NCI-H2227 (cell line): ENCODE data around the gene PRKCB.

Experiments
- DNase-seq: peaks from one replicate; lab custom pipeline; 2025; ENCODE audit not compliant: unreplicated experiment; lab: John Stamatoyannopoulos, UW

PRKCB gene

DNA sequence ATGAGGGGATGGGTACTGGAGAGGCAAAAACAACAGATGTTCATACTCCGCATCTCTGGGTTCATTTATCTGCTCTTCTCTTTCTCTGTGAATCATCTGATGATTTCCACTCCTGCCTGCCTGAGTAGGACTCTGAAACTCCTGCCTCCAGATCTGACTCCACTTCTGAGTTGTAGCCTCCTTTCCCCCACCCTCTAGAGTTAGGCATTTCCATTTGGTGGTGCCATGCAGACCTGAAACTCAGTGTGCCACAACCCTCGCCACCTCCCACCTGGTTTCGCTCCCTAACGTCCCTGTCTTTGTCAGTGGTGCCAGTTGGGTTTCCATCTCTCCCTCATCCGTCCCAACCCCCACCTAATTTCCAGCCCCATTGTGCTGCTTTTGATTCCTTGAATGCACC is 126.2 kb downstream of the PRKCB start:
- DNase-seq: no peak

GRCh38 chr16:23964136-23964535 is 128.4 kb downstream of the PRKCB start:
- no peak for DNase-seq

GRCh38 chr16:23965137-23965733 is 129.5 kb downstream of the PRKCB start:
- no peak for DNase-seq

DNA sequence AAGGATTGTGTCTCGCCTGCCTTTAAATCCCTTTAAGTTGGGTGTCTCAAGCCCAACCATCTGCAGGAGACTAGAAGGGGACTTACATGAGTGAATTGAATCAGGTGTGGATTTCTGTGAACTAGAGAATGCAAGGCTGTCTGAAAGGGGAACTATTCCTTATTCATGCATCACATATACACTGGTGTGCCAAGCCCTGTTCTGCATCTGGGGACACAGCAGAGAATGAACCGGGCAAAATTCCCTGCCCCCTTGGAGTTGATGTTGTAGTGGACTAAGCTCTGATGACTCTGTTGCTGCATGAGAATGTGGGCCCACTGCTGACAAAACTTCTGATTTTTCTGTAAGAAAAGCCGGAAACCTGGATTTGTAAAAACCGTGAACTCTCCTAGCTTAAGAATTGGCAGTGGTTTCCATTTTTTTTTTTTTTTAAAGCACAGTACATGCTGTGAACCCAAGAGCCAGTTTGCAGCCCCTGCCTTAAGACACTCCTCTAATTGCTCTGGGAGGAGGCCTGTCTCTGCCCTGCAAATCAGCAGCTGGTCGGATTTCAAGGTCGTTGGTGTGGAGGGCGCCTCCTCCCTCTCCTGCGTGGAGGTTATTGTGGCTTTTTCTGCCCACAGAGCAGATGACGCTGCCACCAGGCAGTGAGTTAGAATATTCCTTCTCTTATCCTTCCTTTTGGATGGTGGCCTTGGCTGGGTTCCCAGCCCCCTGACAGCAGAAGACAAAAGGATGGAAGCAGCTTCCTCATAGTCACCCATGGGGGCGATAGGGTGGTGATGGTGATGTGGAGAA is 131.0 kb downstream of the PRKCB start:
- peak; percentile 64 for DNase-seq

DNA sequence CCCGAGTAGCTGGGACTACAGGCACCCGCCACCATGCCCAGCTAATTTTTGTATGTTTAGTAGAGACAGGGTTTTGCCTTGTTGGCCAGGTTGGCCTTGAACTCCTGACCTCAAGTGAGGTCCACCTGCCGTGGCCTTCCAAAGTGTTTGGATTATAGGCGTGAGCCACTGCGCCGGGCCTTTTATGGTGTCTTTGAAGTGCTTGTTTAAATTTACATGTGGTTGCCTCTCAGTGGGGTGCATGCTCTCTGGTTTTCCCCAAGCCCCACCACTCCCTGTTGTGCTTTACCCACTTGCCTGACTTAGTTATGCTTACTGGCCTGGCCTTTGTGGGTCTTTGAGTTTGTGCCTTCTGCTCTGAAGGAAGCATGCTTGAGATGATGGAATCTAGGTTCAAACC is 132.0 kb downstream of the PRKCB start:
- no peak for DNase-seq

DNA sequence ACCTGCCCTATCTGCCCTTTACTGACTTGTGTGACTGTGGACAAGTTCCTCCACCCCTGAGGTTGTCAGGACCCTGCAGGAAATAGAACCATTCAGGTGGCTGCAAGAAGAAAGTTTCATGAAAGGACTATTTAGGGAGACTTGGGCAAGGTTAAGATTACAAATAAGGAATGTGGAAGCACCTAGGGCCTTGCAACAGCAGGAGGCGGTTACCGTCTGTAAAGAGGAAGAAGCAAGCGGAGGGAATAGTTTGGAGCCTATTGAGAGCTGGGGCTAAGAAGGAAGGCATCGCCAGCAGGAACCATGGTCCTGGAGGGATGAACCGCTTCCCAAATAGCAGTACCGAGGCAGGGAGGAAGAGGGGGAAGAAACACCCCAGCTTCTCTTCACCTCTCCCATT is 132.4 kb downstream of the PRKCB start:
- DNase-seq: no peak

GRCh38 chr16:23969468-23970297 is 133.9 kb downstream of the PRKCB start:
- no peak for DNase-seq

- DNase-seq: no peak
These were observed 138.4 kb downstream of the PRKCB start for GRCh38 chr16:23974223-23974622.

DNA sequence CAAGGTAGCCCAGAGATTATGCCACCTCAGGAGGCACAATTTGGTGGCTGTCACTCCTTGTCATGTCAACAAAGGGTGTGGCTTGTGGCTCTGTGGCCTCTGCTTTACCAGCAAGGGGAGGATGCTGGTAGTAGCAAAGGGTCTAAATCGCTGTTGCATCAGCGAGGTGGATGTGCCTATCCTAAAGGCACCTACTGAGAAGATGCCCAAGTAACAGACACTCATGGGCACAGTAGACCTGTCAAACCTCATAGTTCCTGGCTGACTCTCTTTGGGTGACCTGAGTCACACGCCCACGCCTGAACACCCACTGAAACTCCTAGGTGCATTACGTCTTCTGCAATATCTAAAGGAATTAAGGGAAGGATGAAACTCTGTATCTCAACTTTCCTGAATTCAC is 139.5 kb downstream of the PRKCB start:
- no peak for DNase-seq

- no peak for DNase-seq
These were observed 140.3 kb downstream of the PRKCB start for GRCh38 chr16:23976091-23976490.

DNA sequence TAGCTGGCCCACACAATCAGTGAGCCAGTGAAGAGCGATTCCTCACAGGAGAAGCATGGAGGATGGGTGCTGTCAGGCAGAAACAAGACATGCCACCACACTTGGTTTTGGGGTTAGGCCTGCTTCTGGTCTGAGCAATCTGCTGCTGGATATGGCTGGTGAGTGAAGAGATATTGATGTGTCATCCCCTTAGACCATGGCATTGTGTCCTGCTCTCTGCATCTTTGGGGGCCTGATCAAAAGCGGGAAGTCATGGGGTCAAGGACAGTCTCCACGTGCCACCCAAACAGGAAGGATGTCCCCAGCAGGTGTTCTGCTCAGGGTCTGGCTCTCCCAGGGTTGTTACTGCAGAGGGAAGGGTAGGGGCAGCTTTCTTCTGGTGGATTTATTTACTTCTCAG is 140.7 kb downstream of the PRKCB start:
- no peak for DNase-seq

GRCh38 chr16:23979441-23979840 is 143.7 kb downstream of the PRKCB start:
- DNase-seq: no peak

- DNase-seq: no peak
These were observed 144.2 kb downstream of the PRKCB start for GRCh38 chr16:23979982-23980381.

DNA sequence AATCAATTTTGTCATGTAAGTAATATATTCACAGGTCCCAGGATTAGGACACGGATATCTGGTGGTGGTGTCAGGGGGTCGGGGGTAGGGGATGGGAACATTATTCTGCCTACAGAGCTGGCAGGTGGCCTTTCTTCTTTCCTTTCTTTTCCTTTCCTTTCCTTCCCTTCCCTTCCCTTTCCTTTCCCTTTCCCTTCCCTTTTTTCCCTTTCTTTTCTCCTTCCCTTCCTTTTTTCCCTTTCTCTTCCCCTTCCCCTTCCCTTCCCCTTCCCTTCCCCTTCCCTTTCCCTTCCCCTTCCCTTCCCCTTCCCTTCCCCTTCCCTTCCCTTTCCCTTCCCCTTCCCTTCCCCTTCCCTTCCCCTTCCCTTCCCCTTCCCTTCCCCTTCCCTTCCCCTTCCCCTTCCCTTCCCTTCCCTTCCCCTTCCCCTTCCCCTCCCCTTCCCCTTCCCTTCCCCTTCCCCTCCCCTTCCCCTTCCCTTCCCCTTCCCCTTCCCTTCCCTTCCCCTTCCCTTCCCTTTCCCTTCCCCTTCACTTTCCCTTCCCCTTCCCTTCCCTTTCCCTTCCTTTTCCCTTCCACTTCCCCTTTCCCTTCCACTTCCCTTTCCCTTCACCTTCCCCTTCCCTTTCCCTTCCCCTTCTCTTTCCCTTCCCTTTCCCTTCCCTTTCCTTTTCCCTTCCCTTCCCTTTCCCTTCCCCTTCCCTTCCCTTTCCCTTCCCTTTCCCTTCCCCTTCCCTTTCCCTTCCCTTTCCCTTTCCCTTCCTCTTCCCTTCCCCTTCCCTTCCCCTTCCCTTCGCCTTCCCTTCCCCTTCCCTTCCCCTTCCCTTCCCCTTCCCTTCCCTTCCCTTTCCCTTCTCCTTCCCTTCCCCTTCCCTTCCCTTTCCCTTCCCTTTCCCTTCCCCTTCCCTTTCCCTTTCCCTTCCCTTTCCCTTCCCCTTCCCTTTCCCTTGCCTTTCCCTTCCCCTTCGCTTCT is 145.9 kb downstream of the PRKCB start:
- DNase-seq: no peak

DNA sequence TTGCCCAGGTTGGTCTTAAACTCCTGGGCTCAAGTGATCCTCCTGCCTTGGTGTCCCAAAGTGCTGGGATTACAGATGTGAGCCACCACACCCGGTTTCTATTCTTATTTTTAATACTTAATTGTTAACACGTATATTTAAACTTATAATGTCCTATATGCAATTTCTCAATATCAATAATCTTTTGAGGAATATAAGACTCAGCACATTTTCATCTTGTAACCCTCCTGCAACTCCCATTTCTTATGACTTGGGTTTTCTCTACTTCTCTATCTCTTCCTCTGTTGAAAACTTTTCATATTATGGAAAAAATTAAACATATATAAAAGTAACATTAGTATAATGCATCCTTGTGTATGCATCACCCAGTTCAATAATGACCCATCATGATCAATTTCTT is 150.7 kb downstream of the PRKCB start:
- DNase-seq: no peak

GRCh38 chr16:23987443-23987842 is 151.7 kb downstream of the PRKCB start:
- no peak for DNase-seq

DNA sequence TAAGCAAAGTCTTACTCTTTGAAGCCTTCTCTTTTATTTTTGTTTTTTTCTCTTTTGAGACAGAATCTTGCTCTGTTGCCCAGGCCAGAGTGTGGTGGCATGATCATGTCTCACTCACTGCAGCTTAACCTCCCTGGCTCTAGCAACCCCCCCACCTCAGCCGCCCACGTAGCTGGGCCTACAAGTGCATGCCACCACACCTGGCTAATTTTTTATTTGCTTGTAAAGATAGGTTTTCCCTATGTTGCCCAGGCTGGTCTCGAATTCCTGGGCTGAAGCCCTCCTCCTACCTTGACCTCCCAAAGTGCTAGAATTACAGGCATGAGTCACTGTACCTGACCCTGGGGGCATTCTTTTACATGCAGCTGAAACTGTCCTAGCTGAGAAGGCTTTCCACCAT is 154.7 kb downstream of the PRKCB start:
- no peak for DNase-seq

DNA sequence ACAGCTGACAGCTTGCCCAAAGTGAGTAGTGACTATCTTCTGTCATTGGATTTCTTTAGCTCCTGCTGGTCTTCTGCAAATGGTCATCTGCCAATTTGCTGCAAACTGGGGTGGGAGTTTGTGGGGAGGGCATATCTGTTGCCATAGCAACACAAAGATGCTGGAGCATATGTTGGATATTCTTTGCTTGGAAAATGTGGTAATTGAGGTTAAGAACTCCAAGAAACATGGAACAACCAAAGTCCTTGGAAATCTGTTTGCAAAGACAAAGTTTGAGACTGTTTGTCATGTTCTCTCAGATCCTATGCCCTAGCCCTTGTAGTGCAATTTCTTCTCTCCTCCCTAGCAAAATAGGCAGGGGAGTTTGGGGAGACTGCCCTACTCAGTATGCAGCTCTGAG is 155.3 kb downstream of the PRKCB start:
- no peak for DNase-seq

- DNase-seq: no peak
These were observed 158.8 kb downstream of the PRKCB start for GRCh38 chr16:23994615-23995014.

DNA sequence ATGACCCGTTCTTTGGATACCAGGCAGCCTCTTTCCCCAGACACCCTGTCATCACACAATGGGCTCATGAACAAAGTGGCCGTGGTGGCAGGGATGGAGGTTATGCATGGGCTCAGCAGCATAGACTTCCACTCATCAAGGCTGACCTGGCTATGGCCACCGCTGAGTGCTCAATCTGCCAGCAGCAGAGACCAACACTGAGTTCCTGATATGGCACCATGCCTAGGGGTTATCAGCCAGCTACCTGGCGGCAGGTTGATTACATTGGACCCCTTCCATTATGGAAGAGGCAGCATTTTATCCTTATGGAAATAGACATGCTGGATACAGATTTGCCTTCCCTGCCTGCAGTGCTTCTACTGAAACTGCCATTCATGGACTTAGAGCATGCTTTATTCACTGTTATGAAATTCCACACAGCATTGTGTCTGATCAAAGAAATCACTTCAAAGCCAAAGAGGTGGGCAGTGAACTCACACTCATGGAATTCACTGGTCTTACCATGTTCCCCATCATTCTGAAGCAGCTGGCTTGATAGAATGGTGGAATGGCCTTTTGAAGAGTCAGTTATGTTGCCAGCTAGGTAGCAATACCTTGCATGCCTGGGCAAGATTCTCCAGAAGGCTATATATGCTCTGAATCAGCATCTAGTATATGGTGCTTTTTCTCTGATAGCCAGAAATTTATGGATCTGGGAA is 160.6 kb downstream of the PRKCB start:
- no peak for DNase-seq
